HG02798 (cell line): ENCODE results near the gene FBF1.
A peak's percentile ranks its signal among the peaks of the same experiment; 100 is the strongest.

Experiments used
- ATAC-seq: cut with Tn5 transposase; IDR thresholded peaks from one replicate; pipeline ENCODE4 v1.9.1; 2021; ENCODE audit warnings: mild to moderate bottlenecking; ENCODE audit not compliant: unreplicated experiment, poor library complexity

Gene FBF1

GRCh38 chr17:75917141-75917916 lies 23.5 kb downstream of the FBF1 start:
- no peak for ATAC-seq

GRCh38 chr17:75915268-75915667 lies 25.6 kb downstream of the FBF1 start:
- no peak for ATAC-seq

- no peak for ATAC-seq
Measured at GRCh38 chr17:75914643-75915267, 26.1 kb downstream of the FBF1 start.

GRCh38 chr17:75913537-75914210 lies 27.2 kb downstream of the FBF1 start:
- ATAC-seq = no peak

GRCh38 chr17:75910699-75911098 lies 30.1 kb downstream of the FBF1 start:
- ATAC-seq = no peak

- no peak for ATAC-seq
Measured at GRCh38 chr17:75909812-75910274, 31.0 kb downstream of the FBF1 start.

GRCh38 chr17:75909051-75909811 lies 31.6 kb downstream of the FBF1 start:
- no peak for ATAC-seq

- ATAC-seq = no peak
Measured at GRCh38 chr17:75908201-75908600, 32.6 kb downstream of the FBF1 start.

- no peak for ATAC-seq
Measured at GRCh38 chr17:75906143-75906884, 34.5 kb downstream of the FBF1 start.

- ATAC-seq = peak; percentile 96
Measured at GRCh38 chr17:75904749-75905521, 35.9 kb downstream of the FBF1 start, which contains the start of gene MRPL38. TSS of gene MRPL38 (minus strand) at chr17:75904884. CDS start at chr17:75904875, 9 bp downstream.

GRCh38 chr17:75902406-75902805 lies 38.4 kb downstream of the FBF1 start:
- no peak for ATAC-seq

- no peak for ATAC-seq
Measured at GRCh38 chr17:75901727-75902126, 39.1 kb downstream of the FBF1 start.

- no peak for ATAC-seq
Measured at GRCh38 chr17:75900691-75901533, 39.9 kb downstream of the FBF1 start.

GRCh38 chr17:75899767-75900468 lies 40.9 kb downstream of the FBF1 start:
- no peak for ATAC-seq

- ATAC-seq = no peak
Measured at GRCh38 chr17:75899353-75899752, 41.5 kb downstream of the FBF1 start.

- ATAC-seq = no peak
Measured at GRCh38 chr17:75898791-75899190, 42.1 kb downstream of the FBF1 start.

- no peak for ATAC-seq
Measured at GRCh38 chr17:75898065-75898464, 42.8 kb downstream of the FBF1 start.
